ENCODE data around the gene C11orf42.
"Not testable (repeated sequence)": the region's sequence is repeated elsewhere in the genome, so short reads cannot be mapped to it uniquely, and the experiment has no call there.

Gene C11orf42

DNA sequence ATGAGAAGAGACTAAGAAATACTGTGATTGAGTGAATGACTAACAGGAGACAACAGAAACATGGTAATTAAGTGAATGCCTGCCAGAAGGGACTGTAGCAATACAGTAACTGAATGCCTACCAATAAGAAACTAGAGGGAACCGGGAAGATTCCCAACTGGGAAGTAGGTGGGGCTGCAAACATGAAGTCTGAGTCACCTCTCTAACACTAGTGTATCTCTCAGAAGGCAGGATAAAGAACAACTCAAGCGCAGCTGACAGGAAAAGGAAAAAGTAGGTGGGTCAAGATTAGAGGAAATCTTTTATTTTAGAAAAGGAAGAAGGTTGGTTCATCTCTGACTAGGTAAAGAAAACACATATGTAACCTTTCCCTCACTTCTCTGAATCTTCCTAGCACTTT lies 14.0 kb downstream of the C11orf42 start:
- peak; percentile 58 to 65 for DNase-seq (ENCODE audit: low read depth in 2 of 2)

DNA sequence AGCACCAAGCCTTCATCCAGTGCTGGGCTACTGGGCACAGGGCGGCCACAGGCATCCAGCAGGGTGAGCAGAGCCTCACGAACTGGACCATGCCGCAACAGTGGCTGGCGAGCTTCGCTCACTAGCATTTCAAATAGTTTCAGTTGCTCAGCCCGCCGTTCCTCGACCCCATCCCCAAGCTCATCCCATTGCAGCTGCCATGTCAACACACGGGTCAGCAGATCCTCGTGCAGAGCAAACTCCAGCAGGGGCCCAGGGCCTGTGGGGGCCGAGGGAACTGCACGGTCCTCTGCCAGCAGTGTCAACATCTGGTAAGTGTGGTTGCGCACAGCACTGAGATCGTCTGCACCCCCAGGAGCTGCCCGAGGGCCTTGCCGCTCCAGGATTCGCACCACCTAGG lies 18.5 kb downstream of the C11orf42 start:
- no peak for DNase-seq (ENCODE audit: low read depth in 2 of 2)

DNA sequence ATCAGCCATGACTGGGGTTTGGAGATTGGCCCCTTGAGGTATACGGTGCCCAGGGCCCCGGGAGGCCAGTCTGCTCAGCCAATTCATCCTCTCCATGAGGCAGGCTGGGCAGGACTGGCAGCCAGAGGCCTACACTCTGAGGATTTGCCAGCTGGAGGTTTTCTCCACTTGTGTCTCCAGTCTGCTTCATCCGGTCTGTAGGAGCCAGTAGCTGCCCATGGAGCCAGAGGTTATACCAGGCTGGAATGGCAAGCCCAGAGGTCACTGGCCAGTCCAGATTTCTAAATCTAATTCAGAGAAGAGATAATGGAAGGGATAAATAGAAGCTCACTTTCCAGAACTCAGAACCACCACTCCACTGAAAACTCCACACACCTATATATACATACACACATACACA lies 19.1 kb downstream of the C11orf42 start:
- DNase-seq (ENCODE audit: low read depth in 2 of 2), result no peak

DNA sequence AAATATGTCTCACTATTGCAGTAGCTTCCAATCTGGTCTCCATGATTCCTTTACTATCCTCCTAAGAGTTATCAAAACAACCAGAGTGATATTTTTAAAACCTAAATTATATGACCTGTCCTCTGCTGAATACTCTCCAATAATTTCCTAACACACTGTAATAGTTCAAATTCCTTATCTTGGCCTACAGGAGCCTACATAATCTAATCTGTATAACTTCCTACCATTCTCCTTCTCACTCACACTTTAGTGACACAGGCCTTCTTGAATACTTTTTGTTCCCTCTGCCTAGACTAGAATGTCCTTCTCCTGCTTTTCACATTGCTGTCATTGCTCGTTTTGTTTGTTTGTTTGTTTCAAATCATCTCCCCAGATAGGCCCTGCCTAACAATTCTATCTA lies 19.7 kb downstream of the C11orf42 start:
- DNase-seq (ENCODE audit: low read depth in 2 of 2), result no peak

DNA sequence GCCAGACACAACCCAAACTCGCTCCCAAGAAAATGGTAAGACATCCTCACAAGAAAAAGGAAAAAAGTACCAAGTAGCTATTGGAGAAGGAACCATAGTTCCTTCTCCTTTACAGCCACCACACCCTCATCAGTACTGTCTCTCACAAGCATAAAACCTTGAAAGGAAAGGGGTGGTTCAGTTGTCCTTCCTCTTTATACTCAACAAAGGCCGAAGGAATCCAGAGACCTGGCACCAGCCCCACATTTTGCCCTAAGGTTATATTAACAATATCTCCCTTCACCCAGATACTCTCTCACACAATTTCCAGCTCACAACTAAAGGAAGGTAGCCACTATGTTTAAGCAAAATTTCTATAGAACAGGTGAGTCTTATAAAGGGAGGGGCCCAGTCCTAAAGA lies 20.5 kb downstream of the C11orf42 start:
- no peak for DNase-seq (ENCODE audit: low read depth in 2 of 2)

DNA sequence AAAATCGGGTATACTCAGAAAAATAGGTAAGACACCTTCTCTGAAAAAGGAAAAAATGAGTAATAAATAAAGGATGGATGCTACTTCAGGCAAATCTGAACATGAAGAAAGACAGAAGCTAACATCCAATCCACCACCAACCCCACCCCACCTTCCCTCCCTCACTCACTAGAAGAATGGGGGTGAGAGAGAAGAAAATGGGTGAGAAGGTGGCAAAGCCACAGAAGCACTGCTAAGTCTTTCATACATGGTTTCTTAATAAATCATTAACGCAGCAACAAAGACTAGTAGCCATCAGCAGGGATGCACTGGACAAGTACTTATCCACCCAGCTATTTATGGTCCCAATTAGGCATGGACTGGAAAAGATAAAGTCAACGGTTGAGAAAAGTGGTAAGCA lies 23.2 kb downstream of the C11orf42 start:
- DNase-seq (ENCODE audit: low read depth in 2 of 2), result no peak

DNA sequence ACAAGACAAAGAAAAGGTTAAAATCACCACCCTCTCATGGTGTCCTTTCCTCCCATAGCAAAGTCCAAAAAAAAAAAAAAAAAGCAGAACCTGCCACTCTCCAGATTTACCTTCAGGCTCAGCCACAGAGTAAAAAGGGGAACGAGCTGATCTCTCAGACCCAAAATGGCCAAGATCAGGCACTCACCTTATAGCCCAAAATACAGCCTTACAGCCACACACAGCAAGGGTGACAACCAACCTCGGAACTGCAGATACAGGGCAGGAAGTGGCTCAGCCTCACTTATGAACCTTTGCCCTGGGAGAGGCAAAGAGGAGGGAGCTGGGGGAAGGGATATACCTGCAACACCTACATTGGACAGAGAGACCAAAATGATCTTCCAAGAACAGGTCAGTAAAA lies 24.6 kb downstream of the C11orf42 start:
- DNase-seq (ENCODE audit: low read depth in 2 of 2), result no peak

DNA sequence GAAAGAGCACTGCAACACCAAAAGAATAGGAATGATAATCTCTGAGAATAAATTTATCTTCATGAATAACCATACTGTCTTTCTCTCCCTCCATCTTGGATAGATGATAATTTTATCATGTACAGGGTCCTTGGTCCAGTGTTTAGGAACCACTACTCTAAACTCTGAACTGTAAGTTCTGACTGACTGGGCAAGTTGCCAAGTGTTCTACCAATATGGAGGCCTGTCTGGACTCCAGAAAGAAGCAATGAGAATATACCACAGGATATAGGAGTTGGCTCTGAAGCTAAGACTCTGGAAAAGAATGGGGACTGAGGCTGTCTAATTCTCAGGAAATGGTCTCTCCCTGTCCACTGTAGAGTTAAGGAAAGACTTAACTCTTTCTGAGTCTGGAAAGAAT lies 27.5 kb downstream of the C11orf42 start:
- no peak for DNase-seq (ENCODE audit: low read depth in 2 of 2)

DNA sequence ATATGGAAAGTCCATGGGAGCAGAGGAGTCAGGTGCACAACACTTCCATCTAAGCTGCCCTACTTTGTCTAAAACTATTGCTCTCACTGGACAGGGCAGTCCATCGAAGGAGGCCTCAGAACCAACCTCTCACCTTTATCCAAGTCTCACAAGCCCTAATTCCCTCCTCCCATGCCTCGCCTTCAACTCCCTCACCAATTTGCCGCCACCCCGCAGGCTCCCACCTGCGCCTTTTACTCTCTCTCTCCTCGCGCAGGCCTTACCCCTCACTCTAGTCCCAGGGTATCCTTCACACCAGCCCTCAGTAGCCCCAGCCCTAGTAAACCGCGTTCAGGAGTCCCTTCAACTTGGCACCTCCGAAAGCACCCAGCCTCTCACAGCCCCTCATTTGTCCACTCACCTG lies 28.6 kb downstream of the C11orf42 start:
- no peak for DNase-seq (ENCODE audit: low read depth in 2 of 2)

DNA sequence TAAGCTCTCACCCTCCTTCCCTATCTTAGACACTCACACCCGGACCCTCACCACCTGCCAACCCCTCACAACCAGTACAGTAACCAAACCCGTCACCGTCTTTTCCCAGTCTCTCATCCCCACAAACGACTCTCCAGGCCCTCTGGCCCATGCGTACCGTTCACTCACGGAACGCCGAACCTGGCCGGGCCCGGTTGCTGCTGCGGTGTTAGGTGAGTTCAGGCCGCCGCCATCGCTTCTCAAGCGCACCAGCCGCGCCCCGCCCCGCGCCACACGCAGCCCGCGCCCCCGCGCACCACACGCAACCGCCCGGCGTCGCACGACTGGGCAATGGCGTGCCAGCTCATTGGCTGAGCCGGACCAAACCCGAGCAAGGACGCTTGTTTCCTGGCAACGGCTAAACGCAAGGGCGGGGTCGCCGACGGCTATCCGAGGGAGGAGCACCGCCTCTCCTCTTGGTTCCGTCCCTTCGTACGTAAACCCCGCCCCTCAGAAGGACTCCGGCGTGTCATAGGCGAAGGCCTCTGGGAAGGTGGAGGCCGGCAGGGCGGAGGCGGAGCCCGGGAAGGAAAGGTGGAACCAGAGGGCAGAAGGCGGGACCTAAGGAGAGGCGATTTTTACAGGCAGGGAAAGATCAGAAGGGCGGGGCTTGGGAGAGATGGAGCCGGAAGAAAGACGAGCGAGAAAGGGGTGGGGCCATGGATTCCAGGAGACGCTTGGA lies 29.2 kb downstream of the C11orf42 start, which contains the start of gene FHIP1B:
FHIP1B (minus strand) TSS at position 250 of the 721 bp plus-strand sequence. CDS start 10,120 bp downstream, outside the sequence.
- DNase-seq (ENCODE audit: low read depth in 2 of 2), result peak; percentile 99

DNA sequence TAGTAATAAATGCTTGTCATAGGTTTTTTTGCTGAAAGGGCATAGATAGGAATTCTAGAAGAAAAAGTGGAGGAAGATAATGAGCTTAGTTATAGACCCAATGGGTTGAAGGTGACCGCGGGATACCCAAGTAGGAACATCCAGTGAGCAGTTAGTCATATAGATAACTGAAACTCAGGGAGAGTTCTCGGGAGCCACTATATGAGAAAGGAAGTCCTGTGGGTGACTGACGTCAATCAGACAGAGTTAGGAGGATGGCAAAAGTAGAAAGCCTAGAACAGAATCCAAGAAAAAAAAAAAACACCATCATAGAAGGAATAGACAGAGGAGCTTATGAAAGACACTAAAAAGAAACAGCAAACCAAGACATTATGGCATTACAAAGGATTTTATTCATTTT lies 31.9 kb downstream of the C11orf42 start:
- DNase-seq (ENCODE audit: low read depth in 2 of 2), result no peak

DNA sequence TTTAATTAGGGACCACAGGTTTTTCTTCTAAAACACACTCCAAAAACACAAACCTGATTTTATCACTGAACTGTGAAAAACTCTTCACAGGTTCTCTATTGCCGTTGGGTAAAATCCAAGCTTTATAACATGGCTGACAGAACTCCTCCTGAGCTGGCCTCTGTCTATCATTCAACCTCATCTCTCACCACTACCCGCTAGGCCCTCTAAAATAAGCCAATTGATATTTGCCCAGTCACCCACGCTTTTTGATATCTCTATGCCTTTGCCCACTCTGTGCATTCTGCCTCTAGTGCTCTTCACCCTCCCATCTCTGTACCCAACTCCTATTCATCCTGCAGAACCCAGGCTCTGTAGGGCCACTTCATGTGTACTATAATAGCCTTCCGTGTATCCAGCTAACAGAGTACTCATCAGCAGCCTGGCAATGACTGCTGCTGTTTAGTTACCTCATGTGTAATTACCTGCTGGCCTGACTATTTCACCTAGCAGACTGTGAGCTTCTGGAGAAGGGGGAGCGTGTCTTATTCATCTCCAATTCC lies 32.5 kb downstream of the C11orf42 start:
- DNase-seq (ENCODE audit: low read depth in 2 of 2), result no peak

DNA sequence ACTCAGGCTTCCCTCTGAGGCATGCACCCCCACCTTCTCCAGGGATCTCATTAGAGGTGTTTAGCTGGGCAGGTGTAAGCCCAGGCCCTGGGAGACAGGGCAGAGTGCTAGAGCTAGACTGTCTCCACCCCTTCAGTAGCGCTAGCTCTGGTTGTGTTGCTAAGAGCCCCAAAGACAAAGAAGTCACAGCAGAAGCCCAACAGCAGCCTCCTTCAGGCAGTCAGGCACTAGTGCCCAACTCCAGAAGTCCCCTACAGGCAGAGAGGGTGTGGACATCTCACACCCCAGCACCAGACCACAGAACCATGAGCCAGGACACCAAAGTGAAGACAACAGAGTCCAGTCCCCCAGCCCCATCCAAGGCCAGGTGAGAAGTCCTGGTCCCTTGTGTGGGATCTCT lies 33.5 kb downstream of the C11orf42 start, which contains the start of gene CNGA4:
CNGA4 (plus strand) TSS at position 188 of the 400 bp plus-strand sequence; CDS start at position 306, 118 bp downstream.
- DNase-seq (ENCODE audit: low read depth in 2 of 2), result no peak

DNA sequence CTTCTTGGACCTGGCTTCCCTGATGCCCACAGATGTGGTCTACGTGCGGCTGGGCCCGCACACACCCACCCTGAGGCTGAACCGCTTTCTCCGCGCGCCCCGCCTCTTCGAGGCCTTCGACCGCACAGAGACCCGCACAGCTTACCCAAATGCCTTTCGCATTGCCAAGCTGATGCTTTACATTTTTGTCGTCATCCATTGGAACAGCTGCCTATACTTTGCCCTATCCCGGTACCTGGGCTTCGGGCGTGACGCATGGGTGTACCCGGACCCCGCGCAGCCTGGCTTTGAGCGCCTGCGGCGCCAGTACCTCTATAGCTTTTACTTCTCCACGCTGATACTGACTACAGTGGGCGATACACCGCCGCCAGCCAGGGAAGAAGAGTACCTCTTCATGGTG lies 34.8 kb downstream of the C11orf42 start:
- DNase-seq (ENCODE audit: low read depth in 2 of 2), result no peak

DNA sequence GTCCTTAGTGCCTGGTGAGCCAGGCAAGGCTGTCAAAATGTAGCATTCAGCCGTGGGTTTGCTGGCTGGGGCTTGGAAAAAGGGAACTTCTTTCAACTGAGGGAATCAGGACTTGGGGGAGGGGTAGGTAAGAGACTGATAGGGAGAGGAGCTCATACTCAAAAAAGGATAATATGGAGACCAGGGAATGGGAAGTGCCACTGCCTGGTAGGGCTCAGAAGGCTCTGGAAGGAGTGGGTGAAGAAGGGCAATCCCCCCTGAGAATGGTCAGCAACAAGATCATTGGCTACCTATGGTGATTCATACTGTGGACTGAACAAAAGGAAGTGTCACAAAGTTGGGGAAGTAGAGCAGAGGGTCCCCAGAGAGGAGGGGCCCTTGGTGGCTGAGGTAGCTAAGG lies 35.4 kb downstream of the C11orf42 start:
- DNase-seq (ENCODE audit: low read depth in 2 of 2), result no peak

DNA sequence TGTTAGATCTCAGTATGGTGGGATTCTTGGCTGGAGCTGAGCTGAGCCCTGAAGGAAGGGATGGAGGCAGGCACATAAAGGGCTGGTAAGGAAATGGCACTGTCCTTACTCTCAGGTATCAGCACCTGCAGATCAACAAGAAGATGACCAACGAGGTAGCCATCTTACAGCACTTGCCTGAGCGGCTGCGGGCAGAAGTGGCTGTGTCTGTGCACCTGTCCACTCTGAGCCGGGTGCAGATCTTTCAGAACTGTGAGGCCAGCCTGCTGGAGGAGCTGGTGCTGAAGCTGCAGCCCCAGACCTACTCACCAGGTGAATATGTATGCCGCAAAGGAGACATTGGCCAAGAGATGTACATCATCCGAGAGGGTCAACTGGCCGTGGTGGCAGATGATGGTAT lies 36.0 kb downstream of the C11orf42 start:
- no peak for DNase-seq (ENCODE audit: low read depth in 2 of 2)

DNA sequence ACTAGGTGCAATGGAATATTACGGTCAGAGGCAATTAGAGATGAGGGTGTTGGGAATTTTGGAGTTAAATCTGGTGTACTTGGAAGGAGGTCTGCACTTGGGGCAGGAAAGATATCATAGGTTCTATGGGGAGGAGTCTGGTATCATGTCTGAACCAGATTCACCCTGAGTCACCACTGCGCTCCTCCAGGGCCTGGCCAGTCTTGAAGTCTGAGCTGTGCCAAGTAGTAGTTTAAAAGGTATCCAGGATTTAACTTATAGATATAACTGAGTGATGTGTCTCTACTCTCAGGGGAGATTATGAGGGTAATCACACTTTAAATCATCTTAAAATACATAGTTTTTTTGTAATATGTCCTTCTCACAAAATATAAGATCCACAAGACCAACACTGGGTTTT lies 40.2 kb downstream of the C11orf42 start:
- DNase-seq (ENCODE audit: low read depth in 2 of 2), result no peak

DNA sequence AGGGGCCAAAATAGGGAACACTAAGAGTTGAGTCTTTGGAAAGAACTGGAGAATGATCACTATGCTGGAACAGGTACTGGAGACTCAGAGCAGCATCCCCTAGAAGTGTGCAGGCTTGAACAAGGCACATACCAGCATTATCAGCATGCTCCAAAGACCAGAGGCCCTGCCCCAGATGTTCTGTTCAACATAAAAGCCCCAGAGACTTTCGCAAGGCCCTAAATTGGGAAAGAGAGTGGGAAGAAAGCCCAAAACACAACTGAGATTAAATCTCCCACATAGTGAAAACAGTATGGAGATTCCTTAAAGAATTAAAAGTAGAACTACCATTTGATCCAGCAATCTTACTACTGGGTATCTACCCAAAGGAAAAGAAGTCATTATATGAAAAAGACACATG lies 42.9 kb downstream of the C11orf42 start:
- peak in 1 of 2 experiments; percentile 19 for DNase-seq (ENCODE audit: low read depth in 2 of 2)

DNA sequence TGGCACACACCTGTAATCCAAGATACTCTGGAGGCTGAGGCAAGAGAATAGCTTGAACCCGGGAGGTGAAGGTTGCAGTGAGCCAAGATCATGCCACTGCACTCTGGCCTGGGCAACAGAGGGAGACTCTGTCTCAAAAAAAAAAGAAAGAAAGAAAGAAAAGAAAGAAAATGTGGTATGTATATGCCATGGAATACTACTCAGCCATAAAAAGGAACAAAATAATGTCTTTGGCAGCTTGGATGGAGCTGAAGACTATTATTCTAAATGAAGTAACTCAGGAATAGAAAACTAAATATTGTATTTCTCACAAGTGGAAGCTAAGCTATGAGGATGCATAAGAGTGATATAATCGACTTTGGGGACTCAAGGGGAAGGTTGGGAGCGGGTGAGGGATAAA lies 43.5 kb downstream of the C11orf42 start:
- DNase-seq (ENCODE audit: low read depth in 2 of 2), result not testable (repeated sequence)

DNA sequence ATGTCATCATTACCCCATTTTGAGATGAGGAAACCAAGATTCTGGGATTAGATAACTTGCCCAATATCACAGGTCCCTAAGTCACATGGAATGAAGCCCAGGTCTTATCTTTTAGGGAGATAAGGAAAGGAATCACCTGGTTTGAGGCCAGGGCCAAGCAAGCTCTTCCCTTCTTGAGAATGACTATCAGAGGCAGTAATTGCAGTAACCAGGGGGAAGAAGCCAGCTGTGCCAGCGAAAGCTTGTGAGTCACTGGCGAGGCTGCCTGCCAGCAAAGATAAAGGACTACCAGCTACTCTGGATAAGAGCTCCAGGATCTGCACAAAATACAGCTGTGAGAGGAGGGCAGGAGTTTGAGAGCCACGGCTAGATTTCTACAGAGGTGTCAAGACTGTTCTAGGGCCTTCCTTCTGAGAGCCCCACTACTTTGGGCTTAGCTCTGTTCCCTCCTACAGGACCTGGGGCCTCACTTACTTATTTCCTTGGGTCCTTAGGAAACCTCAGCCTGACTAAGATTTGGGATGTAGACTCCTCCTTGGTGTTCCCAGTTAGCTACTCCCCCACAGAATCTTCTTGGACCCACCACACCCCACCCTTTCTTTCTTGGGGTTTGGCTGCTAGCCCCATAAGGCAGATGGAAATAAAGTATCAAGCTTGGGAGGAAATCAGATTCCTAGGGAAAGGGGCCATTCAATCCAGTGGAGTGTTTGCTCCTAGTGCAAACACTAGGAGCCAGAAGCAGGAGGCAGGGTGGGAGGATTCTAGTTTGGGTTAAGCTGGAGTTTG lies 44.6 kb downstream of the C11orf42 start:
- DNase-seq (ENCODE audit: low read depth in 2 of 2), result no peak

DNA sequence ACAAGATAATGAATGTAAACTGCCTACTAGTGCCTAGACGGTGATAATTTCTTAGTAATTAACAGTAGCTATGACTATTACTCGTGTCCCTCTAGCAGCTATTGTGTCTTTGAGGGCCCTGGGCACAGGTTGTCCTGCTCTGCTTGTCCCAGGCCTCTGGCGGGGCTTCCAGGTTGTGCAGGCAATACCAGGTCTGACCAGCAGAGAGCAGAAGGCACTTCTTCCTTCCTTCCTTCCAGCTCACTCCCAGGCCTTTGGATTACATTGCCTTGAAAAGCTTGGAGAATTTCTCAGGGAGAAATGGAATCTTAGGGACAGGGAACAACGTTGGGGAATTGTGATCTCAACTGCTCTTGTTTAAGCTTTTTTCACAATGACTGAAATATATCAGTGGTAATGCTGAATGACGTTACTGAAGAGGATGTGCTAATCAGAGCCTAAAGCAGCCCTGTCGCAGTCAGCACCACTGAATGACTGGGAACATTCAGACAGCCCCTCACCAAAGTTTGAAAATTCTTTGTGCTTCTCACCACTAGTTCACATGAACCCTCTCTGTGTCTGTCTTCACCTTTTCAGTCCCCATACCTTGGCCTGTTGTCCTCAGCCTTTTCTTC lies 45.9 kb downstream of the C11orf42 start:
- peak in 1 of 2 experiments; percentile 28 for DNase-seq (ENCODE audit: low read depth in 2 of 2)

DNA sequence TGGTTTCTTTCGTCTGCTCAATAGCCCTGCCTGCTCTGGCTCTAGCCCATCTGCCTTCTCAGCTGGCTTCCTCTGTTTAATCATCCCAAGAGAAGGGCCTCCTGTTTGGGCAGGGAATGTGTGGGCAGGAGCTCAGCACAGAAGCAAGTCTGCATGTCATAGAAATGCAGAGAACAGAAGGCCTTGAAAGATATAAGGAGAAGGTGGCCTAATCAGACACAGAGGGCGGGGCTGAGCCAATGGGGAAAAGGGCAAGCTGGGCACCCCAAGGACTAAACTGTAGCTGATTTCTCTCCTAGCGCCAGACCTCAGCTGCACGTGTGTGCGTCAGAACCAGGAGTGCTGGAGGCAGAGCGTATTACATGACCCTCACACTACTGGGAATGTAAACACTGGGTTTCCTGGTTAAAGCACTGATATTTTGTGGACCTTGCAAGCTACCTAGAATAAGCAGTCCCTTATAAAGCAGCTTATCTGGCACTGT lies 46.7 kb downstream of the C11orf42 start:
- no peak for DNase-seq (ENCODE audit: low read depth in 2 of 2)
